HG02798 (cell line): ENCODE measurements around the gene ATP8A2.
"Not testable (repeated sequence)": the region's sequence is repeated elsewhere in the genome, so short reads cannot be mapped to it uniquely, and the experiment has no call there.

ENCODE experiments used
- ATAC-seq: cut with Tn5 transposase; IDR thresholded peaks from one replicate; pipeline ENCODE4 v1.9.1; 2021; ENCODE audit warnings: mild to moderate bottlenecking; ENCODE audit not compliant: unreplicated experiment, poor library complexity

The ATP8A2 gene

DNA sequence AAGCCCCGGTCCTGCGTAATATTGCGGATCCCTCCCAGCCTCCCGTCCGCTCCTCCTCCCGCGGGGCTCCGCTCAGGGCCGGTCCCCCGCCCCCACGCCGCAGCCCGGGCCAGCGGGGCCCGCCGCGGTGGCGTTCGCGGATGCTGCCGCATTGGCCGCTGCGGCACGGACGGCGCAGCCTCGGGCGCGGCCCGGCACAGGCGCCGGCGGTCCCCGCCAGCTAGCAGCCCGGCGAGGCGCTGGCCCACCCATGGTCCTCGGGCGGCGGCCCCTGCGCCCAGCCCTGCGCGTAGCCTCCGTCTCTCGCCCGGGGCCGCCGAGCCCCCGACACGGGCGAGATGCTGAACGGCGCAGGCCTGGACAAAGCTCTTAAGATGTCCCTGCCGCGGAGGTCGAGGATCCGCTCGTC lies at the start of gene ATP8A2:
Gene ATP8A2 (plus strand): TSS at position 100 of the 409 bp plus-strand sequence. CDS start 239 bp downstream, at position 339.
- no peak for ATAC-seq

DNA sequence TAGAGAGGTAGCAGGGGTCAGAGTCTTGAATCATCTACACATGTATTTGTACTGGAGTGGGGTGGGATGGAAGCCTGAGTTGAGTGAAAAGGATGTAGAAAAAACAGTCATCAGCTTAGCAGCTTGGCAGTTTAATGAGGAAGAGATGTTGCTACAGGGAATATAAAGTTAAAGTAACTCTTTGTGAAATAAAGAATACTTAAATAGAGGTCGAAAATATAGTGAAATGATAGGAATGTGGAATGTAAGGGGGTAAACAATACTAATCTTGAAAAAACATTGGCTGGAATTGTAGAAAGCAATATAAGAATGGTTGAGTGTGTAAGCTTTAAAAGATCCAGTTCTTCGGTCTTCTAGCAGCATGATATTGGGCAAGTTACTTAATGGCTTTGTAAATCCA lies 47.7 kb upstream of the ATP8A2 start:
- ATAC-seq, result no peak

DNA sequence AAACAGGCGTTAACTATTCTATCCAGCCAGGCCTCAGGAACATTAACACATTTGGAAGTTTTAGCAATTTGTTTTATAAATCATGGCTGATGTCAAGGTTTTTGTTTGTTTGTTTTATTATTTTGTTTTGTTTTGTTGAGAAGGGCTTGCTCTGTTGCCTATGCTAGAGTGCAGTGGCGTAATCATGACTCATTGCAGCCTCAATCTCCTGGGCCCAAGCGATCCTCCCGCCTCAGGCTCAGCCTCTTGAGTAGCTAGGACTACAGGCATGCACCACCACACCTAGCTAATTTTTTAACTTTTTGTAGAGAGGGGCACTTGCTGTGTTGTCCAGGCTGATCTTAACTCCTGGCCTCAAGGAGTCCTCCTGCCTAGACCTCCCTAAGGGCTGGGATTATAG lies 42.1 kb upstream of the ATP8A2 start:
- no peak for ATAC-seq

GRCh38 chr13:25330541-25330940 lies 41.2 kb upstream of the ATP8A2 start:
- no peak for ATAC-seq

DNA sequence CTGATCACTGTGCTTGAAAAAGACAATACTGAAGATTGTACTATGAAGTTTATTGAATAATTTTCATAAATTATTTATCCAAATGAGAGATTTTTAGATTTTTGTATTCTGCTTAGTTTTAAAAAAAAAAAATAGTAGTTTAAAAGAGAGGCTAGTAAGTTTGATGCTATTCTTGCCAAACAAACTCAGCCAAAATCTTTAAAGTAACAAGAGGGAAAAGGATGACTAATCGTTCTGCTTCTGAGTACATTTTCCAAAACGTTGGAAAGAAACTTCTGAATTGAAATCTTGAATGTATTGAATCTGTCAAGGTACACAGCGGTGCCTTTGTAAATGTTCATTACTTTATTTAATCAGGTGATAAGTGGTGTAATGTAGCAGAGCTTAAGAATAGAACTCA lies 35.9 kb upstream of the ATP8A2 start:
- ATAC-seq, result no peak

DNA sequence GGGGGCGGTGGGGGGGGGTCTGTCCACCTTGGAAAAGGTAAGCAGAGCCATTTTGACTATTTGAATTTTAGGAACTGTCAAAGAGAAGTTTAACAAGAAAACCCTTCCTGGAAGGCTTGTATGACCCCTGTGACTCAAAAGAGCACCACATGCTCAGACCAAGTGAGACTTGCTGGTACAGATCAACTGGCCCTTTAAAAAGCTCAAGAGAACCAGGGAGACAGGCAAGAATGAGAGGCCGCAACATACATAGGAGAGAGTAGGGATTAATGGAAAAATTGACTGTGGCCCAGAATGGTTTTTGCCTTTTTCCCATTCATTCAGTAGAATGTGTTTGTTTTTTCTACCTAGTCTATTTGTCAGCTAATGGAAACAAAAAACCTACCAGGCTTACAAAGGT lies 26.2 kb upstream of the ATP8A2 start:
- ATAC-seq, result no peak

- no peak for ATAC-seq
These were observed 24.6 kb upstream of the ATP8A2 start for GRCh38 chr13:25347151-25347550.

DNA sequence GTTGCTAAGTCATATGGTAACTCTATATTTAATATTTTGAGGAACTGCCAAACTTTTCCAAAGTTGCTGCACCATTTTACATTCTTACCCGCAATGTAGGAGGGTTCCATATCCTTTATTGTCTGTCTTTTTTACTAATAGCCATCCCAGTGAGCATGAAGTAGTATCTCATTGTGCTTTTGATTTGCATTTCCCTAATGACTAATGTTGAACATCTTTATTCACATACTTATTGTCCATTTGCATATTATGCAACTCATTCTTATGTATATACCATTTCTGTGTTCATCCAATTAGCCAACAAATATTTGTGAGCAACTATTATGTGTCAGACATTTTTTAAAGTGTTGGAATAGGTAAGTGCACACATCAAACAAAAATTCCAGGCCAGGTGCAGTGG lies 20.4 kb upstream of the ATP8A2 start:
- ATAC-seq, result no peak

DNA sequence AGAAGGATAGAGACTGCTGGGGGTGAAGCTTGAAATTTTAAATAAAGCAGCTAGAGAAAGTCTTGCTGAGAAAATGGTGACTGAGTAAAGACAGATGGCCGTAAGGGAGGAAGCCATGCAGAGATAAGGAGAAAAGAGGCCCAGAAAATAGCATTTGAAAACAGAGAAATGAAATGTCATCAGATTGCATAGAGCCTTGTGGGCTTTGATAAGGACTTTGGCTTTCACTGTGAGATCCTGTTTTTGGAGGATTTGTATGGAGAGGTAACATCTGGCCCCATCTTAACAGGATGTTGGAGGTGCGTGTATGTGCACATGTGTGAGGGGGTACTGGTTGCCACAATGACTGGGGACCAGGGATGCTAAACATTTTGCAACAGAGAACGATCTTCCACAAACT lies 19.5 kb upstream of the ATP8A2 start:
- ATAC-seq, result no peak

DNA sequence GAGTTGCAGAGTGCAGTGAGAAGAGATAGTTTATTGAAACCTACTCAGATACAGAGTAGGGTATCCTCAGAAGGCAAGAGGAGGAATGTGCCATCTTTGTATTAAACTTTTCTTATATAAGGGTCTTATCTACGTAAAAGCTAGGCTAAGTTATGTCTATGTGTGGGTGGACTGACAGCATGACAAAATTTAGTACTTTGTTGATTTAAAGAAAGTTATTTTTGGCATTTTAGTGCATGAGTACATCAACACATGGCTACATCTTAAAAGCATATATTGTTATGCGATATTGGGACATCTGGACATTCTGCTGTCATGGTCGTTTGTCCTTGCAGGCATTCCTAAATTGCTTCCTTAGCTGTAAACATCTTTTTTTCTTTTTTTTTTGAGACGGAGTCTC lies 19.0 kb upstream of the ATP8A2 start:
- no peak for ATAC-seq

GRCh38 chr13:25353344-25353743 lies 18.4 kb upstream of the ATP8A2 start:
- ATAC-seq, result no peak

DNA sequence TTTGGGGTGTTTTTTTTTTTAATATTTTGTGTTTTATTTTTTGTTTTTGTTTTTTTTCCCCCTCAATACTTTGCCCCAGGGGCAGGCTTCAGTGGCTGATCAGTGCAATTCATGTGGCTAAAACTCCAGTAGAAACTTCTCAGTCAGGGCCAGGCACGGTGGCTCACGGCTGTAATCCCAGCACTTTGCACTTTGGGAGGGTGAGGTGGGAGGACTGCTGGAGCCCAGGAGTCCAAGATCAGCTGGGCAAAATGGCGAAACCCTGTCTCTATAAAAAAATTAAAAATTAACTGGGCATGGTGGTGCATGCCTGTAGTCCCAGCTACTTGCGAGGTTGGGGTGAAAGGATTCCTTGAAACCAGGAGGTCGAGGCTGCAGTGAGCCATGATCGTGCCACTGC lies 17.4 kb upstream of the ATP8A2 start:
- ATAC-seq, result no peak

DNA sequence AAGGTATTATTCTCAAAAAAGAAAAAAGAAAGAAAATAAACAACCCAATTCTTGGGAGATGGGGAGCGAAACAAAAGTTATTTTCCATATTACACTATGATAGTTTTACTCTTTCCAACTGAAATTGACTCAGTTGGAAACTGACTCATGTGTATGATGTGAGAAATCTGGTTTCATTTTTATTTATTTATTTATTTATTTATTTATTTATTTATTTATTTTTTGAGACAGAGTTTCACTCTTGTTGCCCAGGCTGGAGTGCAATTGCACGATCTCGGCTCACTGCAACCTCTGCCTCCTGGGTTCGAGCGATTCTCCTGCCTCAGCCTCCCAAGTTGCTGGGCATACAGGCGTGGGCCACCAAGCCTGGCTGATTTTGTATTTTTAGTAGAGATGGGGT lies 11.3 kb upstream of the ATP8A2 start:
- ATAC-seq, result not testable (repeated sequence)

DNA sequence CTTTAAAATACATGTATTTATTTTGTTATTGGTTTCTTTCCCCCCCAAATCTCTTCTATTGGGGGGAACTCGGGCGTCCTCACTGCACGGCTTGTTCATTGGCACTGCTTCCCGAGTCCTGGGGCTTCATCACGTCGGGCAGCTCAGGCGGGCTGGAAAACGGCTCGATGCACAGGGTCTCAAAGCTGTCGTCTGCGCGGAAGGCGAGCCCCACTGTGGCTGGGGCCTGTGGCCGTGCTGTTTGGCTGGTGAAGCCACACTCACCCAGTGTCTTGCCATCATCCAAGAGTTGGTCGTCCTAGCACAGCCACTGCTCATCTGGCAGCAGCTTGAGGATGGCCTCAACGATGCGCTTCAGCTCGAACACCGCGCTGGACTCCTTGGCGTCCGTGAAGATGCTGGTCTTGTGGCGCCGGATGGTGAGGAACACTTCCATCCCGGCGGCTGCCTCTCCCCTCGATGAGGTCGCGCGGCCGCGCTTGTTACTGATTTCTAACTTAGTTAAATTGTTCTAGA lies 6.0 kb upstream of the ATP8A2 start:
- no peak for ATAC-seq

DNA sequence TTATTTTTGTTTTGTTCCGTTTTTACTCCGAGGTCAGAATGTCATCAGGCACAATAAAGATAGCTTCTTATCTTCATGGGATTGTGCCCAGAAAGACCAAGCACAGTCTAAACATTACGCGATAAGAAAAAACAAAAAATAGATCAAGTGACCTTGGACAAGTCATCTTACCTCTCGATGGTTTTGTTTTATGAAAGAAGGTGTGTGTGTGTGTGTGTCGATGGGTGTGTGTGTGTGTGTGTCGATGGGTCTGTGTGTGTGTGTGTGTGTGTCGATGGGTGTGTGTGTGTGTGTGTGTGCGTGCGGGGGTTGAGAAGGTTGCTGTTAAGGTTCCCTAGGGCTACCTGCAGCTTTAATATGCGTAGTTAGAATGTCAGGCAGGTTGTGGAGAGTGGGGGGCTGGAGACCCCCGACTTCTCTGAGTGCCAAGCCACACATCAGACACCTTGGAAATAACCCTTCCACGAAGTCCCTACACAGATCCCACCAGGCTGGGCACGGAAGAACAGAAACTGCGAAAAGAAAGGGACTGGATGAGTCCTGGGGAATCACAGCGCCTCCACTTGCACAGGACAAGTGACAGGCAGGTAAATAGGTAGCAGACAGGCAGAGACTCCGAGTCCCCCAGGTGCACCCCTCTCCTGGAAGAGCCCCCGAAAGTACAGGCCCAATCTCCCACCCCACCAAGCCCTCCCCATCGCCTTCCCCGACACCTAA lies 458 bp upstream of the ATP8A2 start:
- no peak for ATAC-seq

GRCh38 chr13:25372284-25373081 lies 709 bp downstream of the ATP8A2 start:
- no peak for ATAC-seq

DNA sequence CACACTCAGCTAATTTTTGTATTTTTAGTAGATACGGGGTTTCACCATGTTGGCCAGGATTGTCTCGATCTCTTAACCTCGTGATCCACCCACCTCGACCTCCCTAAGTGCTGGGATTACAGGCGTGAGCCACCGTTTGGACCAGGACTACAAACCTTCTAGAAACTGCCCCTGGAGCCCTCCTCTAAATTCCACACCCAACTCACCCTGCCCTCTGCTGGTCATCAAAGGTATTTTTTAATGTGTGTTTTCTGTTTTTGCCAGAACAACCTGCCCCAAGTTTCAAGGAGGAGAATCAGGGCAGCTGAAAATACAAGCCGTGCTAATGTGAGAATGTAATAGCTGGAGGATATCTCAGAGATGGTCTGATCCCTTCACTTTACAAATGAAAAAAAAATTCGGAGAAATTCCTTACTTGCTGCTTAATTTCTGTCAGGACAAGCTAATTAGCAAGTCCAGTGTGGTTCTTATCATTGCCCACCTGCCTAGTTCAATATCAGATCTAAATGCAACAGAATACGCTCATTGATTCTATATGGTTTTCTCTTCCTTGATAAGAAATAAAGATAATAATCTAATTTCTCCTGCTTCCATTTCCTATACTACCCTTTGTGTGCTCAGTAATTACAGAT lies 4.1 kb downstream of the ATP8A2 start:
- no peak for ATAC-seq

DNA sequence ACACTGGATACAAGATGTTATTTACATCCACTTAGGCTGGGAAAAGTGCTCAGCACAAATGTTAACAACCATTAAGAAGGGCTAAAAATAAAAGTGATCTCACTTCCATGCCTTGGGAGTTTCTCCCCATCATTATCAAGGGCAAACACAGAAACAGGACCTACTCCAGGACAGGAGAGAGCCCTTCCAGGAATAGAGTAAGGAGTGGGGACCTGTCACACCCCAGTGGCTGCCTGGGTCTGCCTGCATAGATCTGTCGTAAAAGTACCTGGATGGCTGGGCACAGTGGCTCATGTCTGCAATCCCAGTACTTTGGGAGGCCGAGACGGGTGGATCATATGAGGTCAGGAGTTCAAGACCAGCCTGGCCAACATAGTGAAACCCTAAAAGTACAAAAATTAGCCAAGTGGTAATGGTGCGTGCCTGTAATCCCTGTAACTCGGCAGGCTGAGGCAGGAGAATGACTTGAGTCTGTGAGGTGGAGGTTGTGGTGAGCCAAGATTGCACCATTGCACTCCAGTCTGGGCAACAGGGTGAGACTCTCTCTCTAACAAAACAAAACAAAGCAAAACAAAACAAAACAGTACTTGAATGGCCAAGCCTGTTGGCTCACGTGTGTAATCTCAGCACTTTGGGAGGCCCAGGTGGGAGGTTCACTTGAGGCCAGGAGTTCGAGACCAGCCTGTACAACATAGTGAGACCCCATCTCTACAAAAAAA lies 5.6 kb downstream of the ATP8A2 start:
- ATAC-seq, result no peak

DNA sequence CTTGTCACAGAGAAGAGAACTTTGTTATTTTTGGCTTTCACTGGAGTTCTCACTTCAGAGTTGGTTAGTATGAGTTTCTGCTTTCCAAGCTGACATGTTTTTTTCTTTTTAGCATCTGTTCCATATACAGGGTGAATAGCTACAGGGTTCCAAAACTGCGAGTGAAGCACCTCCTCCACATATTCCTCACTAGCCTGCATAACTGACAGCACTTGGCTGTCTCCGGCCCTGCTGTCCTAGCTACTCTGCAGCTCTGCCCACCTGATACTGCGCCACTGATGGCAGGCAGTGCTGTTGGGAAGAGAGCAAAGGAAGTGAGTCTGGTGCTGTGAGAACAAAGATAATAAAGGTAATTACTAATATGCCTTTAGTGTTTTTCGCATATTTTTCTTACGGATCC lies 6.8 kb downstream of the ATP8A2 start:
- ATAC-seq, result no peak

- ATAC-seq, result no peak
These were observed 7.2 kb downstream of the ATP8A2 start for GRCh38 chr13:25379011-25379410.

GRCh38 chr13:25380082-25380481 lies 8.3 kb downstream of the ATP8A2 start:
- no peak for ATAC-seq
